ENCODE results near the gene MAN1B1. TPM values are rescaled to one million over a fixed set of nuclear protein-coding genes. Genes with fewer than 3 reads are reported as not detected.

Gene MAN1B1
- total RNA-seq, 1 donor from 2014 or later, result 31.8 TPM

DNA sequence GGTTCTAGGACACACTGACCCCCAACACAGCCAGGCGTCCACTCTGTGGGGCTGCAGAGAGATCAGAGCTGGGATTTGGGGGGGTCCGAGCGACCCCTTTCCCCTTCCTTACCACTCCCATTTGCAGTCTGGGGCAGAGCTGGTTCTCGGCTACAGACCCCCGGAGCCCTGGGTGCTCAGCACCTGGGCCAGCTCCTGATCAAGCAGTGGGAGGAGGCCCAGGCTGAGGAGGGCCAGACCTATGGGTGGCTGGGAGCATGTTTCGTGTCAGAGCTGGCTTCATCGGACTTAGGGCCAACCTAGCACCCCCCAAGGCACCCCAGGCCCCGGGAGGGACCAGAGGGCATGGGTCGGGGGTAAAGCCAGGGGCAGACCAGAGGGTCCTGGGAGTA is 59.7 kb downstream of the MAN1B1 start:
- no peak overlapping the region for H3K9ac ChIP-seq (ENCODE audit: low read depth in 1 of 3, low read length in 3 of 3)
- no peak overlapping the region for H3K27ac ChIP-seq (ENCODE audit: low read depth, low read length)
- no peaks in the 10 kb centered on the region for H3K9me3 ChIP-seq (ENCODE audit: control insufficient read depth in 3 of 3, low read length in 3 of 3)
- no peak overlapping the region for H3K4me3 ChIP-seq (ENCODE audit: low read length in 3 of 3)
- no peaks in the 10 kb centered on the region for H3K4me1 ChIP-seq (ENCODE audit: control insufficient read depth in 3 of 3, insufficient read depth in 3 of 3, low read length in 3 of 3)
- peaks cover 52 to 65% (median 56%) of the 10 kb centered on the region in 3 donors for H3K27me3 ChIP-seq (ENCODE audit: control insufficient read depth in 3 of 3, insufficient read depth in 3 of 3, low read length in 3 of 3)
- H3K36me3 ChIP-seq (ENCODE audit: control insufficient read depth in 3 of 3, insufficient read depth in 3 of 3, low read length in 3 of 3), result no peaks in the 10 kb centered on the region

DNA sequence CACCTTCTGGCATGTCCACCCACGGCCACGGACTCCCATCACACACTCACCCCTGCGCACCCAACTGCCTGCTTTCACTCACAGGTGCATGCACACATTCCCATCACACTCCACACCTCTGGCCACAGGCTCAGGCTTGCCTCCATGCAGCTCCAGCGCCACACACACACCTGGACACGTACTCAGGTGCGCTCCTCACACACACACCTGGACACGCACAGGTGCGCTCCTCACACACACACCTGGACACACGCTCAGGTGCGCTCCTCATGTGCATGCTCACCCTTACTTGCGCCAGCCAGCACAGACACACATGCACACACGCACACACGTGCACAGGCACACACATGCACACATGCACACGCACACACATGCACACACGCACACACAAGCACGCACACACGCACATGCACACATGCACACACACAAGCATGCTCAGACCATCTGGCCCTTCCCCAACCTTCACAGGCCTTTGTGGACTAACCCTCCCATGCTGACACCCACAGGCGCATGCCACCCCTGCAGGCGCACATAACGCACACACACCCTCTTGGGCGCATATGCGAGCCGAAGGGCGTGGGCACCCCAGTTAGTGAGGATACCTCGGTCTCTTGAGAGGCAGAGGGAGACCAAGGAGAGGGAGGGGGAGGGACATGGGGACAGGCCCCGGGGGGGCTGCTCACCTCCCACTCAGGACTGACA is 60.5 kb downstream of the MAN1B1 start:
- H3K4me3 ChIP-seq (ENCODE audit: low read length in 3 of 3), result no peak overlapping the region
- H3K27ac ChIP-seq (ENCODE audit: low read depth, low read length), result no peak overlapping the region
- no peaks in the 10 kb centered on the region for H3K4me1 ChIP-seq (ENCODE audit: control insufficient read depth in 3 of 3, insufficient read depth in 3 of 3, low read length in 3 of 3)
- no peaks in the 10 kb centered on the region for H3K36me3 ChIP-seq (ENCODE audit: control insufficient read depth in 3 of 3, insufficient read depth in 3 of 3, low read length in 3 of 3)
- no peaks in the 10 kb centered on the region for H3K9me3 ChIP-seq (ENCODE audit: control insufficient read depth in 3 of 3, low read length in 3 of 3)
- H3K27me3 ChIP-seq (ENCODE audit: control insufficient read depth in 3 of 3, insufficient read depth in 3 of 3, low read length in 3 of 3), result peaks cover 45 to 59% (median 49%) of the 10 kb centered on the region in 3 donors
- no peak overlapping the region for H3K9ac ChIP-seq (ENCODE audit: low read depth in 1 of 3, low read length in 3 of 3)

DNA sequence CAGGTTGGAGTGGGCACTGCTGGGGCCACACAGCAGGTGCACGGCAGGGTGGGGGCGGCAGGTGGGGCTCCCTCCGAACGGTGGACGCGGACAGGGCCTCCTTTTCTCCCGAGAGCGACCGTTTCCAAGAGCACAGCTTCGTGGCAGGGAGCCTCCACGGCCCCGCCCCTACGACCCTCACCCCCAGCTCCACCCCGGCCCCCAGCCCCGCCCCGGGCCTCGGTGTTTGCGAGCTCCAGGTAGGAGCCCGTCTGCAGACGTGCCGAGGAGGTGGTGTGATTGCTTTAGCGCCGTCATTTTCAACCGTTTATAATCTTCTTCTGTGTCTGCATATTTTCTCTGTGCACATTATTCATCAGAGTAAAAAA is 61.0 kb downstream of the MAN1B1 start:
- Histone ChIP-seq H3K9ac (ENCODE audit: low read depth in 1 of 3, low read length in 3 of 3) (no peak overlapping the region), H3K27me3 (ENCODE audit: control insufficient read depth in 3 of 3, insufficient read depth in 3 of 3, low read length in 3 of 3) (peaks cover 42 to 58% (median 44%) of the 10 kb centered on the region in 3 donors), H3K4me3 (ENCODE audit: low read length in 3 of 3) (no peak overlapping the region), H3K36me3 (ENCODE audit: control insufficient read depth in 3 of 3, insufficient read depth in 3 of 3, low read length in 3 of 3) (no peaks in the 10 kb centered on the region), H3K9me3 (ENCODE audit: control insufficient read depth in 3 of 3, low read length in 3 of 3) (no peaks in the 10 kb centered on the region), H3K4me1 (ENCODE audit: control insufficient read depth in 3 of 3, insufficient read depth in 3 of 3, low read length in 3 of 3) (no peaks in the 10 kb centered on the region), H3K27ac (ENCODE audit: low read depth, low read length) (no peak overlapping the region)

DNA sequence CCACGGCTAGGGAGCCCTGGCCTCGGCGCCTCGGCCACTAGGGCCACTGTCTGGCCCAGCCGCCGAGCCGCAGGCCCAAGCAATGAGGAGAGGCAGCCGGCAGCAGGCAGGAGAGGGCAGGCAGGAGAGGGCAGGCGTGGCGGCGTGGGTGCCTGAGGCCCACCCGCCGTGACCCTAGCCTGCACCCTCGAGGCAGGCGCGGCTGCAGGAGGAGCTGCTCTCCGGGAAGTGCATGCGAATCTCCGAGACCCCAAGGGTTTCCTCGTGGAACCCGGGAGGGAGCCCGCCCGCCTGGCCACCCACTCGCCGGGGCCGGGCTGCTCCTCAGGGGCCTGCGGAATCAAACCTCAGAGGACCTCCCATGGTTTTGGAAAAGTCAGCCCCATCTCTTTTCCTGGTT is 61.5 kb downstream of the MAN1B1 start:
- Histone ChIP-seq H3K27ac (ENCODE audit: low read depth, low read length) (no peak overlapping the region), H3K9me3 (ENCODE audit: control insufficient read depth in 3 of 3, low read length in 3 of 3) (no peaks in the 10 kb centered on the region), H3K4me1 (ENCODE audit: control insufficient read depth in 3 of 3, insufficient read depth in 3 of 3, low read length in 3 of 3) (no peaks in the 10 kb centered on the region), H3K36me3 (ENCODE audit: control insufficient read depth in 3 of 3, insufficient read depth in 3 of 3, low read length in 3 of 3) (no peaks in the 10 kb centered on the region), H3K9ac (ENCODE audit: low read depth in 1 of 3, low read length in 3 of 3) (no peak overlapping the region), H3K4me3 (ENCODE audit: low read length in 3 of 3) (no peak overlapping the region), H3K27me3 (ENCODE audit: control insufficient read depth in 3 of 3, insufficient read depth in 3 of 3, low read length in 3 of 3) (peaks cover 39 to 57% (median 42%) of the 10 kb centered on the region in 3 donors)

DNA sequence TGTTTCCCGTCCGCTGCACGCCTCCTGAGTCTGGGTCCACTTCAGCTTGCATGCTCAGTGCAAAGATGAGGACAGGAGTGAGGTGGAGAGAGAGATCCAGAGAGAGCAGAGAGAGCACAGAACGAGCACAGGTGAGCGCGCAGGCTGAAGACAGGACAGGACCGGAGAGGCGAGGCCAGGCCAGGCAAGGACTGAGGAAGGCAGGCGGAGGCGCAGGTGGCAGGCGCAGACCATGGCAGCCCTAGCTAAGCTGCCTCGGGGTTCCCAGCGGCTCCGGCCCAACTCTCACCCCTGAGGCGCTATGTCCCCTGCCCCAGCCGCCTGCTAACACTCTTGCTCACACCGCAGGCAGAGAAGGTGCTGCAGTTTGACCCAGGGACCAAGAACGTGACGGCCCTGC is 61.9 kb downstream of the MAN1B1 start:
- no peak overlapping the region for H3K4me3 ChIP-seq (ENCODE audit: low read length in 3 of 3)
- H3K27me3 ChIP-seq (ENCODE audit: control insufficient read depth in 3 of 3, insufficient read depth in 3 of 3, low read length in 3 of 3), result peaks cover 35 to 57% (median 42%) of the 10 kb centered on the region in 3 donors

DNA sequence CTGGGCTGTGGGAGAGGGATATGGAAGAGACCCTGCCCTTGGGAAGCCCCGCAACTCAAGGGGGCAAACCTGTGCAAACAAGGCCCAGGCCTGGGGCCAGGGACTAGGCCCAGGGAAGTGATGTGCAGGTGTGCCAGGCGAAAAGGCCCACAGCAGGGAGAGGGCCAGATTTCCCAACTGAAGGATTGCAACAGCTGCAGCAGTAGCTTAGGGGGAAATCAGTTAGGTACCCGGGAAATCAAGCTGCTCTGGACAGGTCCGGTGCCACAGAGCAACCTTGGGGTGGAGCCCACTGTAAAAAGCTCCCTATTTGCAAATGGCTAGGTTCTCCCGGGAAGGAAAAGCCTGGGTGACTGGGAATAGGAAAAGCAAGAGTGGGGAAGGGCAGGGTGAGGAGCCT is 62.6 kb downstream of the MAN1B1 start:
- no peak overlapping the region for H3K27ac ChIP-seq (ENCODE audit: low read depth, low read length)
- H3K4me3 ChIP-seq (ENCODE audit: low read length in 3 of 3), result no peak overlapping the region
- H3K36me3 ChIP-seq (ENCODE audit: control insufficient read depth in 3 of 3, insufficient read depth in 3 of 3, low read length in 3 of 3), result no peaks in the 10 kb centered on the region
- no peaks in the 10 kb centered on the region for H3K9me3 ChIP-seq (ENCODE audit: control insufficient read depth in 3 of 3, low read length in 3 of 3)
- H3K27me3 ChIP-seq (ENCODE audit: control insufficient read depth in 3 of 3, insufficient read depth in 3 of 3, low read length in 3 of 3), result peaks cover 30 to 52% (median 38%) of the 10 kb centered on the region in 3 donors
- H3K4me1 ChIP-seq (ENCODE audit: control insufficient read depth in 3 of 3, insufficient read depth in 3 of 3, low read length in 3 of 3), result no peaks in the 10 kb centered on the region
- no peak overlapping the region for H3K9ac ChIP-seq (ENCODE audit: low read depth in 1 of 3, low read length in 3 of 3)

More for the DNA sequence above, 61.9 kb downstream of the MAN1B1 start:
- Histone ChIP-seq H3K36me3 (ENCODE audit: control insufficient read depth in 3 of 3, insufficient read depth in 3 of 3, low read length in 3 of 3) (no peaks in the 10 kb centered on the region), H3K9ac (ENCODE audit: low read depth in 1 of 3, low read length in 3 of 3) (no peak overlapping the region), H3K4me1 (ENCODE audit: control insufficient read depth in 3 of 3, insufficient read depth in 3 of 3, low read length in 3 of 3) (no peaks in the 10 kb centered on the region), H3K27ac (ENCODE audit: low read depth, low read length) (no peak overlapping the region), H3K9me3 (ENCODE audit: control insufficient read depth in 3 of 3, low read length in 3 of 3) (no peaks in the 10 kb centered on the region)

DNA sequence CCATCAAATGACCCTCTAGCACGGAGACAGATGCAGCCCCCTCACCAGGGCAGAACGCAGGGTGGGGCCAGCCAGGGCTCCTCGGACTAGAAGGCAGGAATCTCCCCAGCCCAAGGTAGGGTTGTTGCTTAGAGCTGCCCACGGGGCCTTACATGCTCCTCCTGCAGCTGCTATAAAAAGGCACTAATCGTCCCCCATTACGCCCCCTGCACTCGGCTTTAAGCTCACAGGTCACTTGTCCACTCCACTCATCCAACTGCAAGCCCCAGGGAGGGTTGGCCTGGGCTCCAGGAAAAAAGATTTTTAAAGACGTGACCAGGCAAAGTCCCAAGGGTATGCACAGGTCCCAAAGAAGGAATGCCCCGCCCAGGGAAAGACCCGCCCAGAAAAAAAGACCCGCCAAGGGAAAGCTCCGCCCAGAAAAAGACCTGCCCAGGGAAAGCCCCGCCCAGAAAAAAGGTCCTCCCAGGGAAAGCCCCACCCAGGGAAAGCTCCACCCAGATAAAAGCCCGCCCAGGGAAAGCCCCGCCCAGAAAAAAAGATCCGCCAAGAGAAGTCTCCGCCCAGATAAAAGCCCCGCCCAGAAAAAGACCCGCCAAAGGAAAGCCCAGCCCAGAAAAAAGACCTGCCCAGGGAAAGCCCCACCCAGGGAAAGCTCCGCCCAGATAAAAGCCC is 63.3 kb downstream of the MAN1B1 start:
- no peak overlapping the region for H3K9ac ChIP-seq (ENCODE audit: low read depth in 1 of 3, low read length in 3 of 3)
- H3K27ac ChIP-seq (ENCODE audit: low read depth, low read length), result no peak overlapping the region
- no peak overlapping the region for H3K4me3 ChIP-seq (ENCODE audit: low read length in 3 of 3)
- peaks cover 34 to 53% (median 39%) of the 10 kb centered on the region in 3 donors for H3K27me3 ChIP-seq (ENCODE audit: control insufficient read depth in 3 of 3, insufficient read depth in 3 of 3, low read length in 3 of 3)
- no peaks in the 10 kb centered on the region for H3K9me3 ChIP-seq (ENCODE audit: control insufficient read depth in 3 of 3, low read length in 3 of 3)
- no peaks in the 10 kb centered on the region for H3K4me1 ChIP-seq (ENCODE audit: control insufficient read depth in 3 of 3, insufficient read depth in 3 of 3, low read length in 3 of 3)
- no peaks in the 10 kb centered on the region for H3K36me3 ChIP-seq (ENCODE audit: control insufficient read depth in 3 of 3, insufficient read depth in 3 of 3, low read length in 3 of 3)

DNA sequence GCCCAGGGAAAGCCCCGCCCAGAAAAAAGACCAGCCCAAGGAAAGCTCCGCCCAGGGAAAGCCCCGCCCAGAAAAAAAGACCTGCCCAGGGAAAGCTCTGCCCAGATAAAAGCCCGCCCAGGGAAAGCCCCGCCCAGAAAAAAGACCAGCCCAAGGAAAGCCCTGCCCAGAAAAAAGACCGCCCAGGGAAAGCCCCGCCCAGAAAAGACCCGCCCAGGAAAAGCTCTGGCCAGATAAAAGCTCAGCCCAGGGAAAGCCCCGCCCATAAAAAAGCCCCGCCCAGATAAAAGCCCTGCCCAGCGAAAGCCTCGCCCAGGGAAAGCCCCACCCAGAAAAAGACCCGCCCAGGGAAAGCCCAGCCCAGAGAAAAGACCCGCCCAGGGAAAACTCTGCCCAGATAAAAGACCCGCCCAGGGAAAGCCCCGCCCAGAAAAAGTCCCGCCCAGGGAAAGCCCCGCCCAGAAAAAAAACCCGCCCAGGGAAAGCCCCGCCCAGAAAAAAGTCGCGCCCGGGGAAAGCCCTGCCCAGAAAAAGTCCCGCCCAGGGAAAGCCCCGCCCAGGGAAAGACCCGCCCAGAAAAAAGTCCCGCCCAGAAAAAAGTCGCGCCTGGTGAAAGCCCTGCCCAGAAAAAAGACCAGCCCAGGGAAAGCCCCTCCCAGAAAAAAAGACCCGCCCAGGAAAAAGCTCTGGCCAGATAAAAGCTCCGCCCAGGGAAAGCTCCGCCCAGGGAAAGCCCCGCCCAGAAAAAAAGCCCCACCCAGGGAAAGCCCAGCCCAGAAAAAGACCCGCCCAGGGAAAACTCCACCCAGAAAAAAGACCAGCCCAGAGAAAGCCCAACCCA is 64.1 kb downstream of the MAN1B1 start:
- no peak overlapping the region for H3K9ac ChIP-seq (ENCODE audit: low read depth in 1 of 3, low read length in 3 of 3)
- no peaks in the 10 kb centered on the region for H3K36me3 ChIP-seq (ENCODE audit: control insufficient read depth in 3 of 3, insufficient read depth in 3 of 3, low read length in 3 of 3)
- no peaks in the 10 kb centered on the region for H3K4me1 ChIP-seq (ENCODE audit: control insufficient read depth in 3 of 3, insufficient read depth in 3 of 3, low read length in 3 of 3)
- no peak overlapping the region for H3K4me3 ChIP-seq (ENCODE audit: low read length in 3 of 3)
- no peak overlapping the region for H3K27ac ChIP-seq (ENCODE audit: low read depth, low read length)
- no peaks in the 10 kb centered on the region for H3K9me3 ChIP-seq (ENCODE audit: control insufficient read depth in 3 of 3, low read length in 3 of 3)
- H3K27me3 ChIP-seq (ENCODE audit: control insufficient read depth in 3 of 3, insufficient read depth in 3 of 3, low read length in 3 of 3), result peaks cover 42 to 58% (median 44%) of the 10 kb centered on the region in 3 donors

DNA sequence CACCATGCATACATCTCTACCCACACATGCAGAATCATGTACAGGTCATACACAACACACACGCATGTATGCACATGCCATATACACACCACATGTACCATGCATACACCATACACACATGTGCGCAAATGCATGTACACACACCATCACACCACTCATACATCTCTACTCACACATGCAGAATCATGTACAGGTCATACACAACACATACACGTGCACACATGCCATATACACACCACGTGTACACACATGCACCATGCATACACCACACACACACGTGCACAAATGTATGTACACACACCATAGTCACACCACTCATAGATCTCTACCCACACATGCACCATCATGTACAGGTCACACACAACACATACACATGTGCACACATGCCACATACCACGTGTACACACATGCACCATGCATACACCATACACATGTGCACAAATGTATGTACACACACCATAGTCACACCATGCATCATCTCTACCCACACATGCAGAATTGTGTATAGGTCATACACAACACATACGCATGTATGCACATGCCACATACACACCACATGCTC is 66.1 kb downstream of the MAN1B1 start:
- H3K4me1 ChIP-seq (ENCODE audit: control insufficient read depth in 3 of 3, insufficient read depth in 3 of 3, low read length in 3 of 3), result peaks cover 0 to 4% (median 3%) of the 10 kb centered on the region in 3 donors
- peaks cover 48 to 61% (median 48%) of the 10 kb centered on the region in 3 donors for H3K27me3 ChIP-seq (ENCODE audit: control insufficient read depth in 3 of 3, insufficient read depth in 3 of 3, low read length in 3 of 3)
- H3K9ac ChIP-seq (ENCODE audit: low read depth in 1 of 3, low read length in 3 of 3), result no peak overlapping the region
- no peaks in the 10 kb centered on the region for H3K36me3 ChIP-seq (ENCODE audit: control insufficient read depth in 3 of 3, insufficient read depth in 3 of 3, low read length in 3 of 3)
- no peak overlapping the region for H3K27ac ChIP-seq (ENCODE audit: low read depth, low read length)
- no peaks in the 10 kb centered on the region for H3K9me3 ChIP-seq (ENCODE audit: control insufficient read depth in 3 of 3, low read length in 3 of 3)
- no peak overlapping the region for H3K4me3 ChIP-seq (ENCODE audit: low read length in 3 of 3)
